GM12872 (cell line): ENCODE results near the gene DBF4B.

ENCODE experiments used
- TF ChIP-seq, protein P1 (sequence below): IDR thresholded peaks from 3 replicates; pipeline ENCODE4 v1.5.1; 2011; ENCODE audit warnings: low read depth, mild to moderate bottlenecking, low read length, moderate library complexity; ENCODE audit not compliant: insufficient read depth

Gene DBF4B

DNA sequence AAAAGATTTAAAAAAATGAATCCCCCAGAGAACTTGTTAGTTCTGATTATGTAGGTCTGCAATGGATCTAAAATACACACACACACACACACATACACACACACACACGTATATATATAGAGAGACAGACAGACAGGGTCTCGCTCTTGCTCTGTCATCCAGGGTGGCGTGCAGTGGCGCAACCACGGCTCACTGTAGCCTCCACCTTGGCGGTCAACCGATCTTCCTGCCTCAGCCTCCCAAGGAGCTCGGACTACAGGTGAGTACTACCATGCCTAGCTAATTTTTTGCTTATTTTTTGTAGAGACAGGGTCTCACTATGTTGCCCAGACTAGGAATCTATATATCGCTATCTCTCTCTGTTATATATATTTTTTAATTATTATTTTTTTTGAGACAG, 88.3 kb downstream of the DBF4B start:
- TF ChIP-seq, protein P1, sequence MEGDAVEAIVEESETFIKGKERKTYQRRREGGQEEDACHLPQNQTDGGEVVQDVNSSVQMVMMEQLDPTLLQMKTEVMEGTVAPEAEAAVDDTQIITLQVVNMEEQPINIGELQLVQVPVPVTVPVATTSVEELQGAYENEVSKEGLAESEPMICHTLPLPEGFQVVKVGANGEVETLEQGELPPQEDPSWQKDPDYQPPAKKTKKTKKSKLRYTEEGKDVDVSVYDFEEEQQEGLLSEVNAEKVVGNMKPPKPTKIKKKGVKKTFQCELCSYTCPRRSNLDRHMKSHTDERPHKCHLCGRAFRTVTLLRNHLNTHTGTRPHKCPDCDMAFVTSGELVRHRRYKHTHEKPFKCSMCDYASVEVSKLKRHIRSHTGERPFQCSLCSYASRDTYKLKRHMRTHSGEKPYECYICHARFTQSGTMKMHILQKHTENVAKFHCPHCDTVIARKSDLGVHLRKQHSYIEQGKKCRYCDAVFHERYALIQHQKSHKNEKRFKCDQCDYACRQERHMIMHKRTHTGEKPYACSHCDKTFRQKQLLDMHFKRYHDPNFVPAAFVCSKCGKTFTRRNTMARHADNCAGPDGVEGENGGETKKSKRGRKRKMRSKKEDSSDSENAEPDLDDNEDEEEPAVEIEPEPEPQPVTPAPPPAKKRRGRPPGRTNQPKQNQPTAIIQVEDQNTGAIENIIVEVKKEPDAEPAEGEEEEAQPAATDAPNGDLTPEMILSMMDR = no peak

DNA sequence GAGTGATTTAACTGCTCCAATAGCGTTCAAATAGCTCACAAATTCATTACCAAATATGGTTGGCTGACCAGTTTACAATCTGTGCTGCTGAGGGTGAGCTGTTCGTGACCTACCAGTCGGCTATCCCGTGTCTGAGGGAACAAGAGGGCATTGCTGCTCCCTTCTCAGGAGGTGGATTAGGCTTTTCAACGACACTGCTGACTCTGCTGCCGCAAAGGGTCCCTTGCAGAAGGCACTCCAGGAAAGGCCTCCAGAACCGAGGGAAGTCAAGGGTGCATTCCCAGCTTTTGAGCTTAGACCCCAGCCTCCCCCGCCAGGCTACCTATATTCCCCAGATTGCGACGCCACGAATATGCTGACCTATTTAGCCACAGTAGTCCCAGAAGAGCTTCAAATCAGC, 89.3 kb downstream of the DBF4B start:
- TF ChIP-seq, protein P1 = no peak

DNA sequence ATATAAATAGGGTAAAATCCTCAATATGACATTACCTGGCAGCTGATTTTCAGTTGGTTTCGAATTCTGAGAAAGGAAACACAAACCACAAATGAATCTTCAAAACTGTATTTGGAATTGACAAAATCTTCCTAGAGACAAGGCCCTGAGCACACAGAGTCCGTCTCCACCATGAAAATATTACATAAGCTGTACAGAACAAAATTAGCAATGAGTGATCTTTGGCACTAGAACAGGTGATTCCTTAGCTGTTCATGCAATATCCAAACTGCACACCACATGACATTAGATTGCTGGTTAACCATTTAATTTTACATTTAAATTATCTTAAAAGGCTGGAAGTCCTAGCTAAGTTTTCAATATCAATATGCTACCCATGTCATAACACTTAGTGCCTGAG, 89.9 kb downstream of the DBF4B start:
- TF ChIP-seq, protein P1 = no peak
